UCSD-AML1 (cell line): ENCODE data around the gene SH3TC2.

Experiments used
- DNase-seq: peaks from one replicate; lab custom pipeline; 2025; ENCODE audit not compliant: unreplicated experiment; lab: John Stamatoyannopoulos, UW

The SH3TC2 gene

GRCh38 chr5:149061341-149061740, 1.5 kb downstream of the SH3TC2 start:
- no peak for DNase-seq

- DNase-seq: peak; percentile 30
Observed at GRCh38 chr5:149060325-149060724, 2.5 kb downstream of the SH3TC2 start.

GRCh38 chr5:149056616-149057165, 6.2 kb downstream of the SH3TC2 start:
- no peak for DNase-seq

- DNase-seq: no peak
Observed at GRCh38 chr5:149054416-149054815, 8.4 kb downstream of the SH3TC2 start.

GRCh38 chr5:149053072-149053695, 9.7 kb downstream of the SH3TC2 start:
- DNase-seq: no peak

GRCh38 chr5:149049371-149049781, 13.5 kb downstream of the SH3TC2 start:
- DNase-seq: no peak

GRCh38 chr5:149048811-149049210, 14.1 kb downstream of the SH3TC2 start:
- DNase-seq: no peak

- no peak for DNase-seq
Observed at GRCh38 chr5:149047462-149047861, 15.4 kb downstream of the SH3TC2 start.

GRCh38 chr5:149046196-149046829, 16.5 kb downstream of the SH3TC2 start:
- no peak for DNase-seq

GRCh38 chr5:149045089-149045460, 17.8 kb downstream of the SH3TC2 start:
- DNase-seq: no peak

GRCh38 chr5:149044453-149045088, 18.3 kb downstream of the SH3TC2 start:
- DNase-seq: no peak

GRCh38 chr5:149043641-149044040, 19.2 kb downstream of the SH3TC2 start:
- no peak for DNase-seq

GRCh38 chr5:149042865-149043264, 20.0 kb downstream of the SH3TC2 start:
- no peak for DNase-seq

GRCh38 chr5:149041242-149041641, 21.6 kb downstream of the SH3TC2 start:
- DNase-seq: no peak

- no peak for DNase-seq
Observed at GRCh38 chr5:149040421-149040820, 22.4 kb downstream of the SH3TC2 start.

GRCh38 chr5:149039506-149039905, 23.4 kb downstream of the SH3TC2 start:
- DNase-seq: no peak

- no peak for DNase-seq
Observed at GRCh38 chr5:149038336-149039080, 24.4 kb downstream of the SH3TC2 start.

GRCh38 chr5:149037817-149038216, 25.0 kb downstream of the SH3TC2 start:
- peak; percentile 58 for DNase-seq

GRCh38 chr5:149036970-149037369, 25.9 kb downstream of the SH3TC2 start:
- DNase-seq: no peak

GRCh38 chr5:149036168-149036567, 26.7 kb downstream of the SH3TC2 start:
- DNase-seq: no peak

- peak; percentile 75 for DNase-seq
Observed at GRCh38 chr5:149035372-149035790, 27.5 kb downstream of the SH3TC2 start.
